HG03025 (cell line): ENCODE measurements around the gene GJB6.
"Not testable (repeated sequence)": the region's sequence is repeated elsewhere in the genome, so short reads cannot be mapped to it uniquely, and the experiment has no call there.

Source experiments
- ATAC-seq: cut with Tn5 transposase; IDR thresholded peaks from one replicate; pipeline ENCODE4 v1.9.1; 2021; ENCODE audit warnings: mild to moderate bottlenecking, moderate library complexity; ENCODE audit not compliant: unreplicated experiment, low FRiP score

Gene GJB6

GRCh38 chr13:20231839-20232555 lies at the start of gene GJB6:
GJB6 (minus strand) TSS chr13:20232319; CDS start chr13:20223480, 8,839 bp downstream.
- no peak for ATAC-seq

- ATAC-seq, result not testable (repeated sequence)
These were observed 44.8 kb upstream of the GJB6 start for GRCh38 chr13:20276901-20277300.

GRCh38 chr13:20274466-20274865 lies 42.3 kb upstream of the GJB6 start:
- ATAC-seq, result no peak

GRCh38 chr13:20272588-20273171 lies 40.6 kb upstream of the GJB6 start:
- no peak for ATAC-seq

GRCh38 chr13:20272104-20272503 lies 40.0 kb upstream of the GJB6 start:
- ATAC-seq, result no peak

- no peak for ATAC-seq
These were observed 39.3 kb upstream of the GJB6 start for GRCh38 chr13:20271441-20271840.

- no peak for ATAC-seq
These were observed 38.2 kb upstream of the GJB6 start for GRCh38 chr13:20270163-20270865.

GRCh38 chr13:20264271-20265018 lies 32.3 kb upstream of the GJB6 start:
- ATAC-seq, result peak; percentile 64

- ATAC-seq, result no peak
These were observed 31.4 kb upstream of the GJB6 start for GRCh38 chr13:20263393-20264044.

- no peak for ATAC-seq
These were observed 26.8 kb upstream of the GJB6 start for GRCh38 chr13:20258963-20259288.

- ATAC-seq, result no peak
These were observed 26.3 kb upstream of the GJB6 start for GRCh38 chr13:20258208-20258962.

- no peak for ATAC-seq
These were observed 22.0 kb upstream of the GJB6 start for GRCh38 chr13:20254076-20254475.

GRCh38 chr13:20249913-20250312 lies 17.8 kb upstream of the GJB6 start:
- no peak for ATAC-seq

GRCh38 chr13:20247963-20248362 lies 15.8 kb upstream of the GJB6 start:
- no peak for ATAC-seq

GRCh38 chr13:20247403-20247802 lies 15.3 kb upstream of the GJB6 start:
- ATAC-seq, result no peak

- ATAC-seq, result no peak
These were observed 9.5 kb upstream of the GJB6 start for GRCh38 chr13:20241593-20241992.

- ATAC-seq, result no peak
These were observed 7.6 kb upstream of the GJB6 start for GRCh38 chr13:20239748-20240147.

- no peak for ATAC-seq
These were observed 598 bp upstream of the GJB6 start for GRCh38 chr13:20232556-20233277.
